GM12872 (cell line): ENCODE results near the gene ABCA5.

ENCODE experiments used
- TF ChIP-seq, protein P1 (sequence below): IDR thresholded peaks from 3 replicates; pipeline ENCODE4 v1.5.1; 2011; ENCODE audit warnings: low read depth, mild to moderate bottlenecking, low read length, moderate library complexity; ENCODE audit not compliant: insufficient read depth

Gene ABCA5, protein sequence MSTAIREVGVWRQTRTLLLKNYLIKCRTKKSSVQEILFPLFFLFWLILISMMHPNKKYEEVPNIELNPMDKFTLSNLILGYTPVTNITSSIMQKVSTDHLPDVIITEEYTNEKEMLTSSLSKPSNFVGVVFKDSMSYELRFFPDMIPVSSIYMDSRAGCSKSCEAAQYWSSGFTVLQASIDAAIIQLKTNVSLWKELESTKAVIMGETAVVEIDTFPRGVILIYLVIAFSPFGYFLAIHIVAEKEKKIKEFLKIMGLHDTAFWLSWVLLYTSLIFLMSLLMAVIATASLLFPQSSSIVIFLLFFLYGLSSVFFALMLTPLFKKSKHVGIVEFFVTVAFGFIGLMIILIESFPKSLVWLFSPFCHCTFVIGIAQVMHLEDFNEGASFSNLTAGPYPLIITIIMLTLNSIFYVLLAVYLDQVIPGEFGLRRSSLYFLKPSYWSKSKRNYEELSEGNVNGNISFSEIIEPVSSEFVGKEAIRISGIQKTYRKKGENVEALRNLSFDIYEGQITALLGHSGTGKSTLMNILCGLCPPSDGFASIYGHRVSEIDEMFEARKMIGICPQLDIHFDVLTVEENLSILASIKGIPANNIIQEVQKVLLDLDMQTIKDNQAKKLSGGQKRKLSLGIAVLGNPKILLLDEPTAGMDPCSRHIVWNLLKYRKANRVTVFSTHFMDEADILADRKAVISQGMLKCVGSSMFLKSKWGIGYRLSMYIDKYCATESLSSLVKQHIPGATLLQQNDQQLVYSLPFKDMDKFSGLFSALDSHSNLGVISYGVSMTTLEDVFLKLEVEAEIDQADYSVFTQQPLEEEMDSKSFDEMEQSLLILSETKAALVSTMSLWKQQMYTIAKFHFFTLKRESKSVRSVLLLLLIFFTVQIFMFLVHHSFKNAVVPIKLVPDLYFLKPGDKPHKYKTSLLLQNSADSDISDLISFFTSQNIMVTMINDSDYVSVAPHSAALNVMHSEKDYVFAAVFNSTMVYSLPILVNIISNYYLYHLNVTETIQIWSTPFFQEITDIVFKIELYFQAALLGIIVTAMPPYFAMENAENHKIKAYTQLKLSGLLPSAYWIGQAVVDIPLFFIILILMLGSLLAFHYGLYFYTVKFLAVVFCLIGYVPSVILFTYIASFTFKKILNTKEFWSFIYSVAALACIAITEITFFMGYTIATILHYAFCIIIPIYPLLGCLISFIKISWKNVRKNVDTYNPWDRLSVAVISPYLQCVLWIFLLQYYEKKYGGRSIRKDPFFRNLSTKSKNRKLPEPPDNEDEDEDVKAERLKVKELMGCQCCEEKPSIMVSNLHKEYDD (N-terminal part only)

GRCh38 chr17:69327060-69327831 lies at the start of gene ABCA5:
TSS of gene ABCA5 (minus strand) at chr17:69327133. CDS start at chr17:69314415, 12,718 bp downstream.
- TF ChIP-seq, protein P1, sequence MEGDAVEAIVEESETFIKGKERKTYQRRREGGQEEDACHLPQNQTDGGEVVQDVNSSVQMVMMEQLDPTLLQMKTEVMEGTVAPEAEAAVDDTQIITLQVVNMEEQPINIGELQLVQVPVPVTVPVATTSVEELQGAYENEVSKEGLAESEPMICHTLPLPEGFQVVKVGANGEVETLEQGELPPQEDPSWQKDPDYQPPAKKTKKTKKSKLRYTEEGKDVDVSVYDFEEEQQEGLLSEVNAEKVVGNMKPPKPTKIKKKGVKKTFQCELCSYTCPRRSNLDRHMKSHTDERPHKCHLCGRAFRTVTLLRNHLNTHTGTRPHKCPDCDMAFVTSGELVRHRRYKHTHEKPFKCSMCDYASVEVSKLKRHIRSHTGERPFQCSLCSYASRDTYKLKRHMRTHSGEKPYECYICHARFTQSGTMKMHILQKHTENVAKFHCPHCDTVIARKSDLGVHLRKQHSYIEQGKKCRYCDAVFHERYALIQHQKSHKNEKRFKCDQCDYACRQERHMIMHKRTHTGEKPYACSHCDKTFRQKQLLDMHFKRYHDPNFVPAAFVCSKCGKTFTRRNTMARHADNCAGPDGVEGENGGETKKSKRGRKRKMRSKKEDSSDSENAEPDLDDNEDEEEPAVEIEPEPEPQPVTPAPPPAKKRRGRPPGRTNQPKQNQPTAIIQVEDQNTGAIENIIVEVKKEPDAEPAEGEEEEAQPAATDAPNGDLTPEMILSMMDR: no peak

DNA sequence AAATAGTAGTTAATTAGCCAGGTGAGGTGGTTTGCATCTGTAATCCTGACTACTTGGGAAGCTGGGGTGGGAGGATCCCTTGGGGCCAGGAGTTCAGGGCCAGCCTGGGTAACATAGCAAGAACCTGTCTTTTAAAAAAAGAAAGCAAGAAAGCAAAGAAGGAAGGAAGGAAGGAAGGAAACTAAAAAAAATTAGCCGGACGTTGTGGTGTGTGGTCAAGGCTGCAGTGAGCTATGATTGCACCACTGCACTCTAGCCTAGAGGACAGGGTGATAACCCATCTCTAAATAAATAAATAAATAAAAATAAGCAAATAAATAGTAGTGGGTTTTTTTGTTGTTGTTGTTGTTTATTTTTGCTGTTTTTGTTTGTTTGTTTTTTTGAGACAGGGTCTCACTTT lies 48.3 kb upstream of the ABCA5 start:
- TF ChIP-seq, protein P1: no peak

- TF ChIP-seq, protein P1: no peak
These were observed 46.1 kb upstream of the ABCA5 start for GRCh38 chr17:69373069-69373468.

DNA sequence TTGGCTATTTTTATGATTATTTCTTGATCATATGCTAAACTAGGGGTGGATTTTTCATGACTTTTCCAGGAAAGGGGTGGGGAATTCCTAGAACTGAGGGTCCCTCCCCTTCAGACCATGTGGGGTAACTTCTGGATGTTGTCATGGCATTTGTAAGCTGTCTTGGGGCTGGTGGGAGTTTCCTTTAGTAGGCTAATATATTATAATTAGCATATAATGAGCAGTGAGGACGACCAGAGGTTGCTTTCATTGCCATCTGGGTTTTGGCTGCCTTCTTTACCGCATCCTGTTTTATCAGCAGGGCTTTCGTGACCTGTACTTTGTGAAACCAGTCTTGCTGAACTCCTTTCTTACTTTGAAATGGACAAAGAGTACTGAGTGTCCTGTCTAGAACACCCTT lies 40.4 kb upstream of the ABCA5 start:
- TF ChIP-seq, protein P1: no peak

DNA sequence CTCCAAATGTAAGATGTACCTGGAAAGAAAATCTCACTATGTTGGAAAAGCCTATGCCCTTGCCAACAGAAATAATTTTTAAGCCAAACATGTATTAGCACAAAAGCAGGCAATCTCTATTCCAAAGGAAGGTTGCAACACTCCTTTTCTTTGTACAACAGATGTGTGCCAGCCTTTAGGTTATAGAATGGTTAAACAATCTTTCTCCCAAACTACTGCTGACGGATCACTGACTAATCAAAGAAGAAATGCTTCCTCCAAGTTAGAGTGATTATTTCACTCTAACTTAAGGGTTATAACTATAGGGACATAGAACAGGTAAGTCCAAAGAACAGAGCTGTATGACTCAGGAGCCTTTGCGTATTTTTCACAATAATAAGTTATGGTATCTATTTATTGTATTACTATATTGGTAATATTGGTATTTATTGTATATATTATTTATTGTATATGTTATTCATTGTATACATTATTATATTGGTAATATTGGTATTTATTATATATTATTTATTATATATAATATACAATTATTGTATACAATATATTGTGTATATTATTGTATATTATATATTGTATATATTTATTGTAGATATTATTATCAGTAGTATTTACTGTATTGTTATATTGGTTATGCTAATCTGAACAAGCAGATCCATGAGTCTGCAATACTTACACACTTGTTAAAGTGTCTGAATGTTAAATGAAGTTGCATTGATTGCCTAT lies 36.7 kb upstream of the ABCA5 start:
- TF ChIP-seq, protein P1: no peak

DNA sequence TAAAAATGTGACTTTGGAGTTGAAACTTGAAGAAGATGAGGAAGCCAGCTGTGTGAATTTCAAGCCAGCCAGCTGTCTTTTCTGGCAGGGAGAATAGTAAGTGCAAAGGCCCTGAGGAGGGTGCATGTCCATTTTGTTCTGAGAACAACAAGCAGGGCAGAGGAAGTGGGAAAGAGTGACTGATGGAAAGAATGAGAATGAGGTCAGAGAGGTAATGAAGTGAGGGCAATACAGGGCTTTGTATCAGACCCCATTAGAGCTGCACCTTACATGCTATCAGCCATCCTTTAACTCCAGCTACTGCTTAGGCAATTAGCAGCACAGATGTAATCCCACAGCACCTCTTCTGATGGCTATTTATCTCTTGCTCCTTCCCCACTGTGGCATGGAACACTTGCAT lies 34.2 kb upstream of the ABCA5 start:
- TF ChIP-seq, protein P1: no peak
